HEK293 (cell line): ENCODE data around the gene ACTG1.

Source experiments
- KLF10 ChIP-seq: fragments of 450-650 bp; IDR thresholded peaks from 2 replicates; pipeline ENCODE4 v1.5.1; 2018; ENCODE audit warnings: missing biosample characterization, mild to moderate bottlenecking, missing genetic modification characterization
- TCF7L2 ChIP-seq: IDR thresholded peaks from 2 replicates; pipeline ENCODE4 v1.6.1; 2011; ENCODE audit warnings: low read depth, mild to moderate bottlenecking, inconsistent platforms, low read length, moderate library complexity, borderline replicate concordance
- YY1 ChIP-seq: fragments of 450-650 bp; formaldehyde crosslinking; IDR thresholded peaks from 2 replicates; pipeline ENCODE4 v1.5.1; 2018; ENCODE audit warnings: missing biosample characterization, missing genetic modification characterization
- ZBTB21 ChIP-seq: fragments of 450-650 bp; formaldehyde crosslinking; IDR thresholded peaks from 2 replicates; pipeline ENCODE4 v1.5.1; 2017; ENCODE audit warnings: missing biosample characterization, missing genetic modification characterization
- ZNF239 ChIP-seq: fragments of 450-650 bp; formaldehyde crosslinking; IDR thresholded peaks from 2 replicates; pipeline ENCODE4 v1.5.1; 2016; ENCODE audit warnings: missing biosample characterization, missing genetic modification characterization
- ZNF549 ChIP-seq: fragments of 450-650 bp; IDR thresholded peaks from 2 replicates; pipeline ENCODE4 v1.5.1; 2018; ENCODE audit warnings: missing biosample characterization, missing genetic modification characterization, mild to moderate bottlenecking, inconsistent platforms, moderate library complexity
- ZNF777 ChIP-seq: fragments of 450-650 bp; formaldehyde crosslinking; IDR thresholded peaks from 2 replicates; pipeline ENCODE4 v1.5.1; 2017; ENCODE audit warnings: missing biosample characterization, missing genetic modification characterization, borderline replicate concordance
- ZNF830 ChIP-seq: fragments of 450-650 bp; IDR thresholded peaks from 2 replicates; pipeline ENCODE4 v1.5.0; 2018; ENCODE audit warnings: missing biosample characterization, missing genetic modification characterization, low read depth, mild to moderate bottlenecking, moderate library complexity
- TF ChIP-seq, protein P1 (sequence below): fragments of 450-650 bp; formaldehyde crosslinking; IDR thresholded peaks from 2 replicates; pipeline ENCODE4 v1.5.1; 2016; ENCODE audit warnings: missing biosample characterization, missing genetic modification characterization
- TF ChIP-seq, protein P2 (sequence below): fragments of 450-650 bp; formaldehyde crosslinking; IDR thresholded peaks from 2 replicates; pipeline ENCODE4 v1.5.1; 2016; ENCODE audit warnings: missing biosample characterization, missing genetic modification characterization
- TF ChIP-seq, protein P3 (sequence below): fragments of 450-650 bp; formaldehyde crosslinking; IDR thresholded peaks from 2 replicates; pipeline ENCODE4 v1.5.1; 2016; ENCODE audit warnings: missing biosample characterization, missing genetic modification characterization, low read depth

DNA sequence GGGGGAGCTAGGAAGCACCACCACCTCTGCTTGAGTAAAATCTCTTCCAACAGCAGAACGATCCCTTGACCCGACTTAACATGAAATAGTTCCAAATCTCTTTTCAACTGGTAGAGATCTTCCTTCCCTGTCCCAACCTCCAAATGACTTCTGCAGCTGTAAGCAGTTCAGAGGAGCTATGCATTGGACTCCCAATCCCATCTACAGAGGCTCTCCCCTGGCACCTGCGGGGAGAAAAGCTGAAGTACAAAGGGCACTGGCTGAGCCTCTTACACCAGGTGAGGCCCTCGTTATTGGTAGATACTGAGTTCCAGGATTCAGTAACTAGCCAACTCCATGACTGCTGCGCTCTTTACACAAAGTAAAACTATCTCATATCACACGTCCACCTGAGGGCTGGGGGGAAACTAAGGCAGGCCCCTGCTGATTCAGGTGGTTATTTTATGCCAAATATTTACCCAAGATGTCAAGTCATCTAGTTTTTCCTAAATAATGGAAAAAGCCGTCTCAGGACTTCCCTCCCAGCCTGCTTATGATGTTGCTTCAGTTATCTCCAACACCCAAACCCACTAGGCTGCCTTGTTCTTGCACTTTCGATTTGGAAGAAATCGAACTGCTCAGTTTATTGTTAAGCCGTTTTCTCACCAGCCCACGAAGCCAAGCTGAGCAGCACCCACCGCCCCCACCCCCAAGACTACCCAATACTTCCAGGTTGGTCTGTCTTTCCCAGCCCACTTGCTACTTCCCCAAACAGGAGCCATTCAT is 3.2 kb downstream of the ACTG1 start:
- TF ChIP-seq YY1 (tag by site-specific recombination) (no peak), TCF7L2 (no peak), ZNF830 (no peak), ZBTB21 (tag by site-specific recombination) (no peak), KLF10 (tag by site-specific recombination) (no peak), ZNF549 (no peak), ZNF239 (tag by site-specific recombination) (no peak), ZNF777 (no peak)
- TF ChIP-seq, protein P1, sequence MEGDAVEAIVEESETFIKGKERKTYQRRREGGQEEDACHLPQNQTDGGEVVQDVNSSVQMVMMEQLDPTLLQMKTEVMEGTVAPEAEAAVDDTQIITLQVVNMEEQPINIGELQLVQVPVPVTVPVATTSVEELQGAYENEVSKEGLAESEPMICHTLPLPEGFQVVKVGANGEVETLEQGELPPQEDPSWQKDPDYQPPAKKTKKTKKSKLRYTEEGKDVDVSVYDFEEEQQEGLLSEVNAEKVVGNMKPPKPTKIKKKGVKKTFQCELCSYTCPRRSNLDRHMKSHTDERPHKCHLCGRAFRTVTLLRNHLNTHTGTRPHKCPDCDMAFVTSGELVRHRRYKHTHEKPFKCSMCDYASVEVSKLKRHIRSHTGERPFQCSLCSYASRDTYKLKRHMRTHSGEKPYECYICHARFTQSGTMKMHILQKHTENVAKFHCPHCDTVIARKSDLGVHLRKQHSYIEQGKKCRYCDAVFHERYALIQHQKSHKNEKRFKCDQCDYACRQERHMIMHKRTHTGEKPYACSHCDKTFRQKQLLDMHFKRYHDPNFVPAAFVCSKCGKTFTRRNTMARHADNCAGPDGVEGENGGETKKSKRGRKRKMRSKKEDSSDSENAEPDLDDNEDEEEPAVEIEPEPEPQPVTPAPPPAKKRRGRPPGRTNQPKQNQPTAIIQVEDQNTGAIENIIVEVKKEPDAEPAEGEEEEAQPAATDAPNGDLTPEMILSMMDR (tag by site-specific recombination), result no peak
- TF ChIP-seq, protein P2, sequence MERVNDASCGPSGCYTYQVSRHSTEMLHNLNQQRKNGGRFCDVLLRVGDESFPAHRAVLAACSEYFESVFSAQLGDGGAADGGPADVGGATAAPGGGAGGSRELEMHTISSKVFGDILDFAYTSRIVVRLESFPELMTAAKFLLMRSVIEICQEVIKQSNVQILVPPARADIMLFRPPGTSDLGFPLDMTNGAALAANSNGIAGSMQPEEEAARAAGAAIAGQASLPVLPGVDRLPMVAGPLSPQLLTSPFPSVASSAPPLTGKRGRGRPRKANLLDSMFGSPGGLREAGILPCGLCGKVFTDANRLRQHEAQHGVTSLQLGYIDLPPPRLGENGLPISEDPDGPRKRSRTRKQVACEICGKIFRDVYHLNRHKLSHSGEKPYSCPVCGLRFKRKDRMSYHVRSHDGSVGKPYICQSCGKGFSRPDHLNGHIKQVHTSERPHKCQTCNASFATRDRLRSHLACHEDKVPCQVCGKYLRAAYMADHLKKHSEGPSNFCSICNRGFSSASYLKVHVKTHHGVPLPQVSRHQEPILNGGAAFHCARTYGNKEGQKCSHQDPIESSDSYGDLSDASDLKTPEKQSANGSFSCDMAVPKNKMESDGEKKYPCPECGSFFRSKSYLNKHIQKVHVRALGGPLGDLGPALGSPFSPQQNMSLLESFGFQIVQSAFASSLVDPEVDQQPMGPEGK, result peak; percentile 69
- TF ChIP-seq, protein P3, sequence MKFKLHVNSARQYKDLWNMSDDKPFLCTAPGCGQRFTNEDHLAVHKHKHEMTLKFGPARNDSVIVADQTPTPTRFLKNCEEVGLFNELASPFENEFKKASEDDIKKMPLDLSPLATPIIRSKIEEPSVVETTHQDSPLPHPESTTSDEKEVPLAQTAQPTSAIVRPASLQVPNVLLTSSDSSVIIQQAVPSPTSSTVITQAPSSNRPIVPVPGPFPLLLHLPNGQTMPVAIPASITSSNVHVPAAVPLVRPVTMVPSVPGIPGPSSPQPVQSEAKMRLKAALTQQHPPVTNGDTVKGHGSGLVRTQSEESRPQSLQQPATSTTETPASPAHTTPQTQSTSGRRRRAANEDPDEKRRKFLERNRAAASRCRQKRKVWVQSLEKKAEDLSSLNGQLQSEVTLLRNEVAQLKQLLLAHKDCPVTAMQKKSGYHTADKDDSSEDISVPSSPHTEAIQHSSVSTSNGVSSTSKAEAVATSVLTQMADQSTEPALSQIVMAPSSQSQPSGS (tag by site-specific recombination), result no peak
